GM12873 (cell line): ENCODE results near the gene SYF2.

Source experiments
- TF ChIP-seq, protein P1 (sequence below): IDR thresholded peaks from 2 replicates; pipeline ENCODE4 v1.5.1; 2012; ENCODE audit warnings: low read depth, mild to moderate bottlenecking, moderate library complexity, low read length, control low read depth; ENCODE audit not compliant: insufficient read depth; ENCODE audit errors: missing control alignments

The SYF2 gene

DNA sequence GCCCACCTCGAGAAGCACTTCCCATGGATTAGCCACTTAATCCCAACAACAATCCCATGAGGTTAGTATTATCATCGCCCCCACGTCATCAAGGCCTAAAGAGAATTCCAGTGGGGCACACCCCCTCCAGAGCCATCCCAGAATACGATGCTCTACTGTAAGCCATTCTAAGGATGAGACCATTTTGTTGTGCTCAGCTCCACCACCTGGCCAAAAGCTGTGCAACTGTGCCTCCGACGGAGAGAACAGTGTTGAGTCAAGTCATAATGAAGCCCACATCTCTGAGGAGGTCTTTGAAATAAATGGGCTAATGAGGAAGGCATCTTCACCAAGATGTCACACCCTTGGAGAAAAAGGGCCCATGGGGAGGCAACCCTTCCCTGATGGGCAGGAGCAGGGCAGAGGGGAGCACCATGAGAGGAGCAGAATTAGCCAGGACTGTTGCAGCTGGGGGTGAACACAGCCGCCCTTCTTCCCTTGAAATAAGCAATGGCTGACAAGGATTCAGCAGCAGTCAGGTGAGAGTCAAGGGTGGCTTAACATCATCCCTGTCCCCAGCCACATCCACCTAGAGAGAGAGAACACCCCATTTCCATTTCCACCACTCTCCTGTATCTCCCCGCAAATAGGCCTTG is 14.6 kb downstream of the SYF2 start:
- TF ChIP-seq, protein P1, sequence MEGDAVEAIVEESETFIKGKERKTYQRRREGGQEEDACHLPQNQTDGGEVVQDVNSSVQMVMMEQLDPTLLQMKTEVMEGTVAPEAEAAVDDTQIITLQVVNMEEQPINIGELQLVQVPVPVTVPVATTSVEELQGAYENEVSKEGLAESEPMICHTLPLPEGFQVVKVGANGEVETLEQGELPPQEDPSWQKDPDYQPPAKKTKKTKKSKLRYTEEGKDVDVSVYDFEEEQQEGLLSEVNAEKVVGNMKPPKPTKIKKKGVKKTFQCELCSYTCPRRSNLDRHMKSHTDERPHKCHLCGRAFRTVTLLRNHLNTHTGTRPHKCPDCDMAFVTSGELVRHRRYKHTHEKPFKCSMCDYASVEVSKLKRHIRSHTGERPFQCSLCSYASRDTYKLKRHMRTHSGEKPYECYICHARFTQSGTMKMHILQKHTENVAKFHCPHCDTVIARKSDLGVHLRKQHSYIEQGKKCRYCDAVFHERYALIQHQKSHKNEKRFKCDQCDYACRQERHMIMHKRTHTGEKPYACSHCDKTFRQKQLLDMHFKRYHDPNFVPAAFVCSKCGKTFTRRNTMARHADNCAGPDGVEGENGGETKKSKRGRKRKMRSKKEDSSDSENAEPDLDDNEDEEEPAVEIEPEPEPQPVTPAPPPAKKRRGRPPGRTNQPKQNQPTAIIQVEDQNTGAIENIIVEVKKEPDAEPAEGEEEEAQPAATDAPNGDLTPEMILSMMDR = no peak

DNA sequence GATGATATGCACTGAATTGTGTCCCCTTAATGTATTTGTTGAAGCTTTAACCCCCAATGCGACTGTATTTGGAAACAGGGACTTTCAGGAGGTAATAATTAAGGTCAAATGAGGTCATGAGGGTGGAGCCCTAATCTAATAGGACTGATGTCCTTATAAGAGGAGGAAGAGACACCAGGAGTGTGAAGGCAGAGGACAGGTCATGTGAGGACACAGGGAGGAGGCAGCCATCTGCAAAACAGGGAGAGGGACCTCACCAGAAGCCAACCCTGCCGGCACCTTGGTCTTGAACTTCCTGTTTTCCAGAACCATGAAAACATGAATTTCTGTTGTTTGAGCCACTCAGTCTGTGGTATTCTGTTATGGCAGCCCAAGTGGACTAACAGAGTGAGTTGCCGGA is 15.3 kb downstream of the SYF2 start:
- TF ChIP-seq, protein P1 = no peak

DNA sequence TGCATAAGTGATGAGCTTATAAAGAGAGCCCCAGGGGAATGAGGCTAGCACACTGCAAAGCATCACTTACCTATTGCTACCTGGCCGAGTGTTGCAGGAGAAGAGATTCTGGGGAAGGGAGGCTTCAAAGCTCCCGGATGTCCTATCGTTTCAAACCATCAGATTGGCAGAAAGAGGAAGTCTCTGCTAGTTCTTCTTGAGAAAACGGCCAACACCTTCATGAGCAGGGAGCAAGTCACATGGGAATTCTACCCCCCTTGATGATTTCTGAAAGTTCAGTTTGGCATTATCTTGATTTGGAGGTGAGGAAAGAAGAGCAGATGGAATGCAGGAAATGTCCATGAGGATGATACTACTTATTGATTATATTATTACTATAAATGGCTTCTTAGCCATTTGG is 16.2 kb downstream of the SYF2 start:
- TF ChIP-seq, protein P1 = no peak

DNA sequence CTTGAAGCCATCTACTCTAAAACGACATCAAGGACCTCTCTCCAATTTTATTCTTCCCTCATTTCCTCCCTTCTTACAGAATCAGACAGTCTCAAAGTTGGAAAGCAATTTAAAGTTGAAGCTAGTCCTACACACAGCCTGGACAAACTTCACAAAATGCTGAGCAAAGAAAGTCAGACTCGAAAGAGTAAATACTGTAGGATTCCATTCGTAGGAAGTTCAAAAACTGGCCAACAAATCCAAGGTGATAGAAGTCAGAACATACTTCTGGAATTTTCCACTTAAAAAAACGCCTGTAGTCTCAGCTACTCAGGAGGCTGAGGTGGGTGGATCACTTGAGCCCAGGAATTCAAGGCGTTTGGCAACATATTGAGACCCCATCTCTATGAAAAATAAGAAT is 19.6 kb downstream of the SYF2 start:
- TF ChIP-seq, protein P1 = no peak

DNA sequence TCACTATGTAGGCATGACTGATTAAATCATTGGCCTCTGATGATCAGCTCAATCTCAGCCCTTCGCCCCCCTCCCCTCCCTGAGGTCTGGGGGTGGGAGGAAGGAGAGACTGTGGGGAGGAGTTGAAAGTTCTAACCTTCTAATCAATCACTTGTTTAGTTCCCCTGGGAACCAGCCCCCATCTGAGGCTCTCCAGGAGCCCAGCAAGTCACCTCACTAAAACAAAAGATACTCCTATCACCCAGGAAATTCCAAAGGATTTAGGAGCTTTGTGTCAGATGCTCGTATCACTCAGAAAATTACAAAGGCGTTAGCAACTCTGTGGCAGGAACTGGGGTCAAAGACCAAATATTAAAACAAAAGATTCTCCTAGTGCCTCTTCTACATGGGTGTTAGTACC is 21.6 kb downstream of the SYF2 start:
- TF ChIP-seq, protein P1 = no peak

DNA sequence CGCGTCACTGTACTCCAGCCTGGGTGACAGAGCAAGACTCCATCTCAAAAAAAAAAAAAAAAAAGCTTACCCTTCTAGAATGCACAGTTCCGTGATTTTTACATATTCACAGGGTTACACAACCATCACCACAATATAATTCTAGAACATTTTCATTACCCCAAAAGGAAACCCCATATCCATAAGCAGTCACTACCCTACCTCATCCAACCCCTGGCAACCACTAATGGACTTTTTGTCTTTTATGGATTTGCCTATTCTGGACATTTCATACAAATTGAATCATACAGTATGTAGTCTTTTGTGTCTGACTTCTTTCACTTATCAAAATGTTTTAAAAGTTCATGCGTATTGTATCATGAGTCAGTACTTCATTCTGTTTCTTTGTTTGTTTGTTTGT is 22.8 kb downstream of the SYF2 start:
- TF ChIP-seq, protein P1 = no peak

GRCh38 chr1:25208561-25209222 is 23.6 kb downstream of the SYF2 start:
- TF ChIP-seq, protein P1 = no peak
